ENCODE measurements around the gene MYO10. TPM values are rescaled to one million over a fixed set of nuclear protein-coding genes. Genes with fewer than 3 reads are reported as not detected.

Gene MYO10
- total RNA-seq, 1 experiment from 2014 or later: 89.8 TPM

DNA sequence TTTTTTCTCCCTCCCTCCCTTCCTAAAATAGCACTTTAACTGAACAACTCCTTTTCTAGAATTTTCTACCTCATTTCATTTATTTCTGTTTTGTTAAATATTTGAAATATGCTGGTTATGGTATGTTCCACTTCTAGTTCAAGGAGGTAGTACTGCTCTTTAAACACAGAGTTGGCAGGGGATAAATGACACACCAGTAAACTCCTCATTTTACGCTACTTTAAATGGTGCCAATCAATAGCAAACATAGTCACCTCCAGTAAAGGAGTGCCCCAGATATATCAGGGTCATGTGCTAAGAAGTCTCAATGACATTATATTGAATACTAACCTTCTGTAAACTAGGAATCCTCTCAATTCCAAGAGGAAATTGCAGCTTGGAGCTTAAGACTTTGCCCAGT lies 56.9 kb downstream of the MYO10 start:
- POLR2A ChIA-PET: no interaction called here
- no peak for TF ChIP-seq ZNF532 (CRISPR knock-in tag; IDR thresholded peaks at IDR 0.05; ENCODE audit: borderline replicate concordance)
- TF ChIP-seq TEAD1 (CRISPR knock-in tag; IDR thresholded peaks at IDR 0.05): no peak
- TF ChIP-seq ATF3 (CRISPR knock-in tag; conservative IDR thresholded peaks at IDR 0.05): no peak
- no peak for TF ChIP-seq USF2 (CRISPR knock-in tag; IDR thresholded peaks at IDR 0.05)
- no peak for TF ChIP-seq E2F1 (CRISPR knock-in tag; IDR thresholded peaks at IDR 0.05)
- TF ChIP-seq, protein P1, sequence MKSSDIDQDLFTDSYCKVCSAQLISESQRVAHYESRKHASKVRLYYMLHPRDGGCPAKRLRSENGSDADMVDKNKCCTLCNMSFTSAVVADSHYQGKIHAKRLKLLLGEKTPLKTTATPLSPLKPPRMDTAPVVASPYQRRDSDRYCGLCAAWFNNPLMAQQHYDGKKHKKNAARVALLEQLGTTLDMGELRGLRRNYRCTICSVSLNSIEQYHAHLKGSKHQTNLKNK (CRISPR knock-in tag; IDR thresholded peaks at IDR 0.05): no peak
- TF ChIP-seq, protein P2, sequence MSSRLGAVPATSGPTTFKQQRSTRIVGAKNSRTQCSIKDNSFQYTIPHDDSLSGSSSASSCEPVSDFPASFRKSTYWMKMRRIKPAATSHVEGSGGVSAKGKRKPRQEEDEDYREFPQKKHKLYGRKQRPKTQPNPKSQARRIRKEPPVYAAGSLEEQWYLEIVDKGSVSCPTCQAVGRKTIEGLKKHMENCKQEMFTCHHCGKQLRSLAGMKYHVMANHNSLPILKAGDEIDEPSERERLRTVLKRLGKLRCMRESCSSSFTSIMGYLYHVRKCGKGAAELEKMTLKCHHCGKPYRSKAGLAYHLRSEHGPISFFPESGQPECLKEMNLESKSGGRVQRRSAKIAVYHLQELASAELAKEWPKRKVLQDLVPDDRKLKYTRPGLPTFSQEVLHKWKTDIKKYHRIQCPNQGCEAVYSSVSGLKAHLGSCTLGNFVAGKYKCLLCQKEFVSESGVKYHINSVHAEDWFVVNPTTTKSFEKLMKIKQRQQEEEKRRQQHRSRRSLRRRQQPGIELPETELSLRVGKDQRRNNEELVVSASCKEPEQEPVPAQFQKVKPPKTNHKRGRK (CRISPR knock-in tag; IDR thresholded peaks at IDR 0.05; ENCODE audit: borderline replicate concordance): no peak
- no peak for TF ChIP-seq ETV6 (CRISPR knock-in tag; IDR thresholded peaks at IDR 0.05)
- no peak for TF ChIP-seq GTF2I (CRISPR knock-in tag; conservative IDR thresholded peaks at IDR 0.05)
- TF ChIP-seq ARID4B (CRISPR knock-in tag; IDR thresholded peaks at IDR 0.05; ENCODE audit: borderline replicate concordance): no peak
- TF ChIP-seq CREM (CRISPR knock-in tag; IDR thresholded peaks at IDR 0.05): no peak
- no peak for TF ChIP-seq ZBTB21 (CRISPR knock-in tag; IDR thresholded peaks at IDR 0.05; ENCODE audit: borderline replicate concordance)
- TF ChIP-seq, protein P3, sequence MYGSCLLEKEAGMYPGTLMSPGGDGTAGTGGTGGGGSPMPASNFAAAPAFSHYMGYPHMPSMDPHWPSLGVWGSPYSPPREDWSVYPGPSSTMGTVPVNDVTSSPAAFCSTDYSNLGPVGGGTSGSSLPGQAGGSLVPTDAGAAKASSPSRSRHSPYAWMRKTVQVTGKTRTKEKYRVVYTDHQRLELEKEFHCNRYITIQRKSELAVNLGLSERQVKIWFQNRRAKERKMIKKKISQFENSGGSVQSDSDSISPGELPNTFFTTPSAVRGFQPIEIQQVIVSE (CRISPR knock-in tag; IDR thresholded peaks at IDR 0.05; ENCODE audit: borderline replicate concordance): no peak
- Mint-ChIP-seq H3K27ac (no peak overlapping the region), H3K27me3 (ENCODE audit: low read depth) (no peaks in the 10 kb centered on the region), H3K36me3 (peaks cover 22% of the 10 kb centered on the region), H3K9me3 (peaks cover 20% of the 10 kb centered on the region), H3K4me3 (no peak overlapping the region), H3K4me1 (peaks cover 29% of the 10 kb centered on the region)
- CTCF ChIA-PET: no interaction called here
- no peak for DNase-seq (ENCODE audit: low spot score)
- no peak for ATAC-seq
